A549 (cell line): Measurements from ENCODE around the gene TMEM132D. TPM values are rescaled to one million over a fixed set of nuclear protein-coding genes. Genes with fewer than 3 reads are reported as not detected.

Source experiments
- ATAC-seq, 2 experiments: fragments of 200-7000 bp in 1 of 2; fragments of >200 bp in 1 of 2; cut with Nextera tagmentation in 1 of 2; cut with Tn5 transposase in 1 of 2; 3 replicates each; pipeline versions ENCODE4 v1.8.0 to v1.9.1; 2018 to 2020; ENCODE audit warnings: mild to moderate bottlenecking in 1 of 2, moderate library complexity in 1 of 2
- CTCF ChIA-PET: fragments of 300-600 bp; sonication (Branson Sonifier 250); formaldehyde crosslinking; extraction: SDS; loops from one replicate; lab custom pipeline; 2021; ENCODE audit warnings: antibody characterized with exemption, inconsistent platforms; lab: Yijun Ruan, JAX
- POLR2A ChIA-PET: fragments of 350-600 bp; formaldehyde crosslinking; extraction: SDS; loops from one replicate; lab custom pipeline; 2021; ENCODE audit warnings: antibody characterized with exemption, inconsistent platforms; lab: Yijun Ruan, JAX
- DNase-seq, 2 experiments: peaks; one replicate each; pipeline versions ENCODE4 v3.0.0 to v3.0.0-alpha.2; 2011 to 2016; ENCODE audit warnings: low read depth in 1 of 2, low spot score in 1 of 2
- FAIRE-seq: peaks from 2 replicates; lab custom pipeline; 2011; peaks lifted over from hg19 to GRCh38; lab: Jason Lieb, UNC
- H3K27ac ChIP-seq, 2 experiments: fragments of >200 bp; sonication (Bioruptor Twin); formaldehyde crosslinking; 3 replicates each; pipeline ENCODE4 v1.5.1; 2016 to 2017
- H3K4me1 ChIP-seq: fragments of >200 bp; sonication (Bioruptor Twin); formaldehyde crosslinking; 3 replicates; pipeline ENCODE4 v1.6.1; 2016
- H3K4me2 ChIP-seq: fragments of >200 bp; sonication (Bioruptor Twin); formaldehyde crosslinking; 3 replicates; pipeline ENCODE4 v1.6.1; 2016
- H3K4me3 ChIP-seq: fragments of >200 bp; sonication (Bioruptor Twin); formaldehyde crosslinking; 3 replicates; pipeline ENCODE4 v1.5.1; 2016
- H3K9me3 ChIP-seq: fragments of >200 bp; sonication (Bioruptor Twin); formaldehyde crosslinking; 3 replicates; pipeline ENCODE4 v1.6.1; 2016
- FOXS1 ChIP-seq: fragments of 250-450 bp; sonication (Bioruptor Pico); IDR thresholded peaks from 2 replicates; pipeline ENCODE4 v1.5.0; 2020; ENCODE audit warnings: mild to moderate bottlenecking, moderate library complexity
- HEYL ChIP-seq: fragments of 250-450 bp; sonication (Bioruptor Pico); IDR thresholded peaks from 2 replicates; pipeline ENCODE4 v1.8.0; 2021; ENCODE audit warnings: mild to moderate bottlenecking, moderate library complexity
- HOXA7 ChIP-seq: fragments of 250-450 bp; sonication (Bioruptor Pico); IDR thresholded peaks from 2 replicates; pipeline ENCODE4 v1.5.0; 2020; ENCODE audit warnings: mild to moderate bottlenecking, moderate library complexity
- MAFK ChIP-seq: fragments of 450-650 bp; IDR thresholded peaks from 2 replicates; pipeline ENCODE4 v1.6.1; 2014; ENCODE audit not compliant: partially characterized antibody
- MYC ChIP-seq: IDR thresholded peaks from 2 replicates; pipeline ENCODE4 v1.6.1; 2012; ENCODE audit warnings: mild to moderate bottlenecking, inconsistent platforms, low read length, improper control_type of control experiment, borderline replicate concordance
- POLR2AphosphoS2 ChIP-seq: conservative IDR thresholded peaks from 2 replicates; pipeline ENCODE4 v1.6.1; 2012; ENCODE audit warnings: low read length, improper control_type of control experiment, inconsistent platforms
- RAD21 ChIP-seq, 2 experiments: fragments of >200 bp in 1 of 2; sonication (Bioruptor Twin) in 1 of 2; formaldehyde crosslinking in 1 of 2; IDR thresholded peaks in 1 of 2; conservative IDR thresholded peaks in 1 of 2; 2 replicates in 1 of 2; 3 replicates in 1 of 2; pipeline ENCODE4 v1.6.1; 2012 to 2018; ENCODE audit warnings: inconsistent platforms in 1 of 2
- RCOR1 ChIP-seq: fragments of 150-350 bp; IDR thresholded peaks from 2 replicates; pipeline ENCODE4 v1.6.1; 2014; ENCODE audit warnings: antibody characterized with exemption, low read length, low read depth
- RNF2 ChIP-seq: fragments of 200-600 bp; sonication (generic); IDR thresholded peaks from 2 replicates; pipeline ENCODE4 v1.6.1; 2016; ENCODE audit warnings: low read depth, mild to moderate bottlenecking, antibody characterized with exemption, moderate library complexity, borderline replicate concordance
- SREBF2 ChIP-seq: fragments of 450-650 bp; IDR thresholded peaks from 2 replicates; pipeline ENCODE4 v1.6.1; 2014; ENCODE audit warnings: mild to moderate bottlenecking, moderate library complexity
- TP53 ChIP-seq: fragments of 250-450 bp; sonication (Bioruptor Pico); IDR thresholded peaks from 2 replicates; pipeline ENCODE4 v1.5.0; 2021; ENCODE audit warnings: mild to moderate bottlenecking, moderate library complexity
- ZNF302 ChIP-seq: fragments of 250-450 bp; sonication (Bioruptor Pico); IDR thresholded peaks from 2 replicates; pipeline ENCODE4 v1.9.0; 2021; ENCODE audit warnings: inconsistent platforms, mild to moderate bottlenecking, moderate library complexity
- WGBS: methylation state at CpG from one replicate; pipeline ENCODE4 v1.1.6; 2017; ENCODE audit errors: missing lambda C conversion rate; 5-methylcytosine and 5-hydroxymethylcytosine counted together
- polyA plus RNA-seq, 4 experiments: library from polyadenylated mRNA; depleted of rRNA in 3 of 4; stranded (reverse); fragments of >200 nt; fragmentation: RNase III in 1 of 4; extraction: RNeasy Plus Mini Kit Qiagen cat#74134 plus additional on column Dnase treatment in 1 of 4; gene quantifications; 2 replicates in 3 of 4; 3 replicates in 1 of 4; pipeline ENCODE4 v1.2.3, GENCODE V29; 2011 to 2017
- TF ChIP-seq, protein P1 (sequence below): fragments of 200-600 bp; sonication (generic); IDR thresholded peaks from 2 replicates; pipeline ENCODE4 v1.6.1; 2016; ENCODE audit warnings: antibody characterized with exemption, mild to moderate bottlenecking, moderate library complexity
- TF ChIP-seq, protein P2 (sequence below): fragments of >200 bp; sonication (Bioruptor Twin); formaldehyde crosslinking; IDR thresholded peaks from 3 replicates; pipeline ENCODE4 v1.6.1; 2016
- TF ChIP-seq, protein P3 (sequence below): fragments of 250-450 bp; sonication (Bioruptor Pico); IDR thresholded peaks from 2 replicates; pipeline ENCODE4 v1.5.0; 2021; ENCODE audit warnings: mild to moderate bottlenecking, moderate library complexity, borderline replicate concordance

Gene TMEM132D
- polyA plus RNA-seq, 2 of the 4 experiments (the other 2 are of a cell fraction), result not detected

- no peaks in the 10 kb centered on the region for H3K4me1 ChIP-seq
- no peak overlapping the region for H3K27ac ChIP-seq
- H3K4me2 ChIP-seq, result no peak overlapping the region
- ChIA-PET POLR2A (no interaction called here), CTCF (no interaction called here)
- FAIRE-seq (no peak), ATAC-seq (no peak), DNase-seq (no peak)
- H3K9me3 ChIP-seq, result peaks cover 6% of the 10 kb centered on the region; the same call in 1 of the 3 replicates
- TF ChIP-seq, protein P1, sequence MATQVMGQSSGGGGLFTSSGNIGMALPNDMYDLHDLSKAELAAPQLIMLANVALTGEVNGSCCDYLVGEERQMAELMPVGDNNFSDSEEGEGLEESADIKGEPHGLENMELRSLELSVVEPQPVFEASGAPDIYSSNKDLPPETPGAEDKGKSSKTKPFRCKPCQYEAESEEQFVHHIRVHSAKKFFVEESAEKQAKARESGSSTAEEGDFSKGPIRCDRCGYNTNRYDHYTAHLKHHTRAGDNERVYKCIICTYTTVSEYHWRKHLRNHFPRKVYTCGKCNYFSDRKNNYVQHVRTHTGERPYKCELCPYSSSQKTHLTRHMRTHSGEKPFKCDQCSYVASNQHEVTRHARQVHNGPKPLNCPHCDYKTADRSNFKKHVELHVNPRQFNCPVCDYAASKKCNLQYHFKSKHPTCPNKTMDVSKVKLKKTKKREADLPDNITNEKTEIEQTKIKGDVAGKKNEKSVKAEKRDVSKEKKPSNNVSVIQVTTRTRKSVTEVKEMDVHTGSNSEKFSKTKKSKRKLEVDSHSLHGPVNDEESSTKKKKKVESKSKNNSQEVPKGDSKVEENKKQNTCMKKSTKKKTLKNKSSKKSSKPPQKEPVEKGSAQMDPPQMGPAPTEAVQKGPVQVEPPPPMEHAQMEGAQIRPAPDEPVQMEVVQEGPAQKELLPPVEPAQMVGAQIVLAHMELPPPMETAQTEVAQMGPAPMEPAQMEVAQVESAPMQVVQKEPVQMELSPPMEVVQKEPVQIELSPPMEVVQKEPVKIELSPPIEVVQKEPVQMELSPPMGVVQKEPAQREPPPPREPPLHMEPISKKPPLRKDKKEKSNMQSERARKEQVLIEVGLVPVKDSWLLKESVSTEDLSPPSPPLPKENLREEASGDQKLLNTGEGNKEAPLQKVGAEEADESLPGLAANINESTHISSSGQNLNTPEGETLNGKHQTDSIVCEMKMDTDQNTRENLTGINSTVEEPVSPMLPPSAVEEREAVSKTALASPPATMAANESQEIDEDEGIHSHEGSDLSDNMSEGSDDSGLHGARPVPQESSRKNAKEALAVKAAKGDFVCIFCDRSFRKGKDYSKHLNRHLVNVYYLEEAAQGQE, result no peak
- no peak for TF ChIP-seq MYC
- TF ChIP-seq, protein P2, sequence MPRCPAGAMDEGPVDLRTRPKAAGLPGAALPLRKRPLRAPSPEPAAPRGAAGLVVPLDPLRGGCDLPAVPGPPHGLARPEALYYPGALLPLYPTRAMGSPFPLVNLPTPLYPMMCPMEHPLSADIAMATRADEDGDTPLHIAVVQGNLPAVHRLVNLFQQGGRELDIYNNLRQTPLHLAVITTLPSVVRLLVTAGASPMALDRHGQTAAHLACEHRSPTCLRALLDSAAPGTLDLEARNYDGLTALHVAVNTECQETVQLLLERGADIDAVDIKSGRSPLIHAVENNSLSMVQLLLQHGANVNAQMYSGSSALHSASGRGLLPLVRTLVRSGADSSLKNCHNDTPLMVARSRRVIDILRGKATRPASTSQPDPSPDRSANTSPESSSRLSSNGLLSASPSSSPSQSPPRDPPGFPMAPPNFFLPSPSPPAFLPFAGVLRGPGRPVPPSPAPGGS, result no peak
- TF ChIP-seq RAD21 (conservative IDR thresholded peaks at IDR 0.05 in 1 of 2, IDR thresholded peaks at IDR 0.05 in 1 of 2), result no peak
- TF ChIP-seq TP53, result no peak
- TF ChIP-seq, protein P3, sequence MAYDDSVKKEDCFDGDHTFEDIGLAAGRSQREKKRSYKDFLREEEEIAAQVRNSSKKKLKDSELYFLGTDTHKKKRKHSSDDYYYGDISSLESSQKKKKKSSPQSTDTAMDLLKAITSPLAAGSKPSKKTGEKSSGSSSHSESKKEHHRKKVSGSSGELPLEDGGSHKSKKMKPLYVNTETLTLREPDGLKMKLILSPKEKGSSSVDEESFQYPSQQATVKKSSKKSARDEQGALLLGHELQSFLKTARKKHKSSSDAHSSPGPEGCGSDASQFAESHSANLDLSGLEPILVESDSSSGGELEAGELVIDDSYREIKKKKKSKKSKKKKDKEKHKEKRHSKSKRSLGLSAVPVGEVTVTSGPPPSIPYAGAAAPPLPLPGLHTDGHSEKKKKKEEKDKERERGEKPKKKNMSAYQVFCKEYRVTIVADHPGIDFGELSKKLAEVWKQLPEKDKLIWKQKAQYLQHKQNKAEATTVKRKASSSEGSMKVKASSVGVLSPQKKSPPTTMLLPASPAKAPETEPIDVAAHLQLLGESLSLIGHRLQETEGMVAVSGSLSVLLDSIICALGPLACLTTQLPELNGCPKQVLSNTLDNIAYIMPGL (CRISPR knock-in tag), result no peak
- TF ChIP-seq HEYL (CRISPR knock-in tag), result no peak
- TF ChIP-seq HOXA7 (CRISPR knock-in tag), result no peak
- no peak for TF ChIP-seq ZNF302 (CRISPR knock-in tag)
- TF ChIP-seq POLR2AphosphoS2, result no peak
- no peak for TF ChIP-seq FOXS1 (CRISPR knock-in tag)
- H3K4me3 ChIP-seq, result no peak overlapping the region
- 0% methylated on average over 2 of the region's 2 CpGs for WGBS
These were observed 700.4 kb downstream of the TMEM132D start for GRCh38 chr12:129203456-129203855.

GRCh38 chr12:129202109-129202814 lies 701.6 kb downstream of the TMEM132D start:
- WGBS, result 1% methylated on average over 6 of the region's 6 CpGs
- Histone ChIP-seq H3K4me3 (no peak overlapping the region), H3K27ac (no peak overlapping the region), H3K4me2 (no peak overlapping the region), H3K9me3 (peaks cover 6% of the 10 kb centered on the region; the same call in 1 of the 3 replicates), H3K4me1 (no peaks in the 10 kb centered on the region)
- ATAC-seq (no peak), FAIRE-seq (no peak), DNase-seq (no peak)
- no peak for TF ChIP-seq POLR2AphosphoS2
- no peak for TF ChIP-seq RCOR1
- no peak for TF ChIP-seq SREBF2
- CTCF ChIA-PET, result no interaction called here
- POLR2A ChIA-PET, result no interaction called here

DNA sequence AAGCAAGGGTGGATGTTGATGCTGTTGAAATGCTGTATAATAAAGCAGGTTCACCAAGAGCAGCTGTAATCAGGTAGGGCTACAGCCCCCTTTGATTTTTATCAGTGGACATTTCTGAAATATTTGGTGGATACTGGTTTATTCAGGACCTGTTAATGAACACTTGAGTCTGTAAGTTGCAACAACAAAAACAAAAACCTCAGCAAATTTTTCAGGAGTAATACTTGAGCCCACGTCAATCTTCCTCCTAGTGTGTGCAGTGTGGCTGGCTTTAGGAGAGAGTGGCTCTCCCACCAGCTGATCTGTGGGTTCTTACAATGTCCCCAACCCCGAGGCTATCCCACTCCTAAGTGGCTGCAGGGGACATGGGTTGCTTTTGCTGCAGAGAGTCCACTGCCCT lies 702.8 kb downstream of the TMEM132D start:
- ATAC-seq, result no peak
- 0% methylated on average over 2 of the region's 2 CpGs for WGBS
- TF ChIP-seq MAFK (peak; percentile 59), RNF2 (no peak)
- TF ChIP-seq, all 56 proteins: peak for 1
- H3K4me2 ChIP-seq, result no peak overlapping the region
- no peak overlapping the region for H3K27ac ChIP-seq
- FAIRE-seq (no peak), DNase-seq (no peak)
- H3K4me1 ChIP-seq, result no peaks in the 10 kb centered on the region
- no peak overlapping the region for H3K4me3 ChIP-seq
- ChIA-PET POLR2A (no interaction called here), CTCF (no interaction called here)
- peaks cover 6% of the 10 kb centered on the region; the same call in 1 of the 3 replicates for H3K9me3 ChIP-seq
